Fibroblast of peridontal ligament (primary cell): ENCODE measurements around the gene OR2T2.
"Not testable (repeated sequence)": the region's sequence is repeated elsewhere in the genome, so short reads cannot be mapped to it uniquely, and the experiment has no call there.

Experiments
- DNase-seq: peaks from one replicate; pipeline ENCODE4 v3.0.0-alpha.2; 2010; ENCODE audit errors: extremely low read depth

OR2T2 gene

GRCh38 chr1:248445399-248445798 lies at the start of gene OR2T2:
Gene OR2T2 (plus strand): TSS chr1:248445637. CDS start chr1:248452798, 7,161 bp downstream.
- not testable (repeated sequence) for DNase-seq

GRCh38 chr1:248402748-248403147 lies 42.7 kb upstream of the OR2T2 start, which contains the start of gene OR2T1:
Gene OR2T1 (plus strand): TSS chr1:248403048. CDS start chr1:248406148, 3,100 bp downstream.
- no peak for DNase-seq

GRCh38 chr1:248404024-248404423 lies 41.4 kb upstream of the OR2T2 start:
- peak; percentile 7 for DNase-seq

GRCh38 chr1:248406721-248407692 lies 38.4 kb upstream of the OR2T2 start:
- no peak for DNase-seq

- DNase-seq = no peak
Observed at GRCh38 chr1:248416226-248416625, 29.2 kb upstream of the OR2T2 start.

- DNase-seq = no peak
Observed at GRCh38 chr1:248417854-248418253, 27.6 kb upstream of the OR2T2 start.

- peak; percentile 1 for DNase-seq
Observed at GRCh38 chr1:248421384-248421783, 24.1 kb upstream of the OR2T2 start.

- DNase-seq = not testable (repeated sequence)
Observed at GRCh38 chr1:248427526-248428191, 17.8 kb upstream of the OR2T2 start.

- DNase-seq = not testable (repeated sequence)
Observed at GRCh38 chr1:248428192-248428533, 17.3 kb upstream of the OR2T2 start.

GRCh38 chr1:248431683-248432082 lies 13.8 kb upstream of the OR2T2 start:
- not testable (repeated sequence) for DNase-seq

GRCh38 chr1:248432201-248432600 lies 13.2 kb upstream of the OR2T2 start:
- DNase-seq = not testable (repeated sequence)

- not testable (repeated sequence) for DNase-seq
Observed at GRCh38 chr1:248433811-248434415, 11.5 kb upstream of the OR2T2 start.

- DNase-seq = not testable (repeated sequence)
Observed at GRCh38 chr1:248434913-248435312, 10.5 kb upstream of the OR2T2 start.

- not testable (repeated sequence) for DNase-seq
Observed at GRCh38 chr1:248436303-248436702, 9.1 kb upstream of the OR2T2 start.

GRCh38 chr1:248438668-248439067 lies 6.8 kb upstream of the OR2T2 start:
- not testable (repeated sequence) for DNase-seq

GRCh38 chr1:248439283-248439682 lies 6.2 kb upstream of the OR2T2 start:
- DNase-seq = not testable (repeated sequence)

- DNase-seq = not testable (repeated sequence)
Observed at GRCh38 chr1:248442500-248443277, 2.7 kb upstream of the OR2T2 start.

- DNase-seq = not testable (repeated sequence)
Observed at GRCh38 chr1:248444603-248445002, 834 bp upstream of the OR2T2 start.

- DNase-seq = not testable (repeated sequence)
Observed at GRCh38 chr1:248448409-248449074, 3.1 kb downstream of the OR2T2 start.

GRCh38 chr1:248449821-248450465 lies 4.5 kb downstream of the OR2T2 start:
- not testable (repeated sequence) for DNase-seq
